ENCODE results near the gene WWP2. TPM values are rescaled to one million over a fixed set of nuclear protein-coding genes. Genes with fewer than 3 reads are reported as not detected.

Gene WWP2
- total RNA-seq, 1 donor from 2014 or later, result 38.8 TPM

GRCh38 chr16:69909760-69910159 is 147.6 kb downstream of the WWP2 start:
- Mint-ChIP-seq H3K4me1 (ENCODE audit: unreplicated experiment) (peaks cover 4% of the 10 kb centered on the region), H3K4me3 (no peak overlapping the region), H3K27me3 (no peaks in the 10 kb centered on the region), H3K9me3 (no peaks in the 10 kb centered on the region), H3K36me3 (peaks cover 12% of the 10 kb centered on the region), H3K27ac (no peak overlapping the region)
- no peak for TF ChIP-seq CTCF (conservative IDR thresholded peaks at IDR 0.05)
- no peak for DNase-seq (ENCODE audit: extremely low spot score, unreplicated experiment)

- H3K36me3 Mint-ChIP-seq, result peaks cover 12% of the 10 kb centered on the region
- H3K4me3 Mint-ChIP-seq, result no peak overlapping the region
- no peaks in the 10 kb centered on the region for H3K9me3 Mint-ChIP-seq
- no peak for TF ChIP-seq CTCF (conservative IDR thresholded peaks at IDR 0.05)
- H3K27me3 Mint-ChIP-seq, result no peaks in the 10 kb centered on the region
- H3K4me1 Mint-ChIP-seq (ENCODE audit: unreplicated experiment), result peaks cover 4% of the 10 kb centered on the region
- H3K27ac Mint-ChIP-seq, result no peak overlapping the region
- DNase-seq (ENCODE audit: extremely low spot score, unreplicated experiment), result no peak
Observed at GRCh38 chr16:69910964-69911363, 148.8 kb downstream of the WWP2 start.

GRCh38 chr16:69916462-69916861 is 154.3 kb downstream of the WWP2 start:
- Mint-ChIP-seq H3K9me3 (no peaks in the 10 kb centered on the region), H3K27me3 (no peaks in the 10 kb centered on the region), H3K36me3 (peaks cover 10% of the 10 kb centered on the region), H3K4me3 (no peak overlapping the region), H3K27ac (no peak overlapping the region), H3K4me1 (ENCODE audit: unreplicated experiment) (peaks cover 24% of the 10 kb centered on the region)
- DNase-seq (ENCODE audit: extremely low spot score, unreplicated experiment), result no peak
- no peak for TF ChIP-seq CTCF (conservative IDR thresholded peaks at IDR 0.05)

GRCh38 chr16:69917311-69917710 is 155.2 kb downstream of the WWP2 start:
- peak overlapping the region; percentile 64 for H3K4me3 Mint-ChIP-seq

GRCh38 chr16:69917739-69918138 is 155.6 kb downstream of the WWP2 start:
- TF ChIP-seq CTCF (conservative IDR thresholded peaks at IDR 0.05), result no peak
- DNase-seq (ENCODE audit: extremely low spot score, unreplicated experiment), result no peak
- Mint-ChIP-seq H3K9me3 (no peaks in the 10 kb centered on the region), H3K4me1 (ENCODE audit: unreplicated experiment) (peaks cover 20% of the 10 kb centered on the region), H3K27me3 (no peaks in the 10 kb centered on the region), H3K4me3 (peak overlapping the region; percentile 64), H3K27ac (peak overlapping the region; percentile 85), H3K36me3 (peaks cover 11% of the 10 kb centered on the region)

More at GRCh38 chr16:69917311-69917710, 155.2 kb downstream of the WWP2 start:
- Mint-ChIP-seq H3K27ac (peak overlapping the region; percentile 85), H3K4me1 (ENCODE audit: unreplicated experiment) (peaks cover 22% of the 10 kb centered on the region), H3K27me3 (no peaks in the 10 kb centered on the region), H3K9me3 (no peaks in the 10 kb centered on the region), H3K36me3 (peaks cover 10% of the 10 kb centered on the region)
- no peak for DNase-seq (ENCODE audit: extremely low spot score, unreplicated experiment)
- TF ChIP-seq CTCF (conservative IDR thresholded peaks at IDR 0.05), result no peak

GRCh38 chr16:69918241-69918640 is 156.1 kb downstream of the WWP2 start:
- peak overlapping the region; percentile 64 for H3K4me3 Mint-ChIP-seq
- no peak for TF ChIP-seq CTCF (conservative IDR thresholded peaks at IDR 0.05)

More at GRCh38 chr16:69918241-69918640, 156.1 kb downstream of the WWP2 start:
- Mint-ChIP-seq H3K4me1 (ENCODE audit: unreplicated experiment) (peaks cover 20% of the 10 kb centered on the region), H3K9me3 (no peaks in the 10 kb centered on the region), H3K27me3 (no peaks in the 10 kb centered on the region), H3K36me3 (peaks cover 11% of the 10 kb centered on the region), H3K27ac (peak overlapping the region; percentile 85)
- no peak for DNase-seq (ENCODE audit: extremely low spot score, unreplicated experiment)
